ENCODE measurements around the gene CATSPER3. TPM values are rescaled to one million over a fixed set of nuclear protein-coding genes. Genes with fewer than 3 reads are reported as not detected.

Gene CATSPER3
- total and polyA plus RNA-seq, 2 donors from 2014 or later = 1.4 TPM

DNA sequence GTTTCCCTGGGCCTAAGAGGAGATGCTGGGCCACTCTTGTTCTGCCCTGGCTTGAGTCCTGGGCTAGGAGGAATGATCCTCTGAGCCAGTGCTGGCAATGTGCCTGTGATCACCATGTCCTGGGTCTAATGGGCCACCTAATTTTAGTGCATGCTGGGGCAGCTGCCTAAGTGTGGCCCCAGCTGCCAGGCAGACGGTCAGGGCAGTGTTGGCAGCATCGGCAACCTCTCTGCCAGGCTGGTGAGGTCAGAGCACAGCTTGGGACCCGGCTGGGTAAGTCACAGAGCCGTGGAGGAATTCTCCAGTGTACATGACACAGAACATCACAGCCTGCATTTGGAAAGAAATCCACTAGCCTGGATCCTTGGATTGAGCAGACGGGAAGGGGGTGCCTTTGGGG lies 87.7 kb downstream of the CATSPER3 start:
- peaks cover 22% of the 10 kb centered on the region for H3K27me3 ChIP-seq (ENCODE audit: control insufficient read depth, insufficient read depth, low read length)
- H3K4me3 ChIP-seq (ENCODE audit: low read length in 3 of 3) = no peak overlapping the region
- DNase-seq = peak in 1 of 5 donors; percentile 24
- no peaks in the 10 kb centered on the region for H3K9me3 ChIP-seq (ENCODE audit: control insufficient read depth in 2 of 3, insufficient read depth in 1 of 3, low read length in 3 of 3)
- H3K36me3 ChIP-seq (ENCODE audit: control insufficient read depth in 2 of 3, insufficient read depth in 3 of 3, low read length in 3 of 3) = no peaks in the 10 kb centered on the region
- FAIRE-seq = no peak
- H3K27ac ChIP-seq (ENCODE audit: low read depth in 2 of 2, low read length in 2 of 2) = no peak overlapping the region
- no peak overlapping the region for H3K9ac ChIP-seq (ENCODE audit: low read length in 3 of 3)
- intact Hi-C loops (cut with DNase I) = no loop called here
- no peaks in the 10 kb centered on the region for H3K4me1 ChIP-seq (ENCODE audit: control insufficient read depth in 2 of 3, insufficient read depth in 2 of 3, low read depth in 1 of 3, low read length in 3 of 3)
- TF ChIP-seq, protein P1, sequence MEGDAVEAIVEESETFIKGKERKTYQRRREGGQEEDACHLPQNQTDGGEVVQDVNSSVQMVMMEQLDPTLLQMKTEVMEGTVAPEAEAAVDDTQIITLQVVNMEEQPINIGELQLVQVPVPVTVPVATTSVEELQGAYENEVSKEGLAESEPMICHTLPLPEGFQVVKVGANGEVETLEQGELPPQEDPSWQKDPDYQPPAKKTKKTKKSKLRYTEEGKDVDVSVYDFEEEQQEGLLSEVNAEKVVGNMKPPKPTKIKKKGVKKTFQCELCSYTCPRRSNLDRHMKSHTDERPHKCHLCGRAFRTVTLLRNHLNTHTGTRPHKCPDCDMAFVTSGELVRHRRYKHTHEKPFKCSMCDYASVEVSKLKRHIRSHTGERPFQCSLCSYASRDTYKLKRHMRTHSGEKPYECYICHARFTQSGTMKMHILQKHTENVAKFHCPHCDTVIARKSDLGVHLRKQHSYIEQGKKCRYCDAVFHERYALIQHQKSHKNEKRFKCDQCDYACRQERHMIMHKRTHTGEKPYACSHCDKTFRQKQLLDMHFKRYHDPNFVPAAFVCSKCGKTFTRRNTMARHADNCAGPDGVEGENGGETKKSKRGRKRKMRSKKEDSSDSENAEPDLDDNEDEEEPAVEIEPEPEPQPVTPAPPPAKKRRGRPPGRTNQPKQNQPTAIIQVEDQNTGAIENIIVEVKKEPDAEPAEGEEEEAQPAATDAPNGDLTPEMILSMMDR (IDR thresholded peaks at IDR 0.05; ENCODE audit: borderline replicate concordance, extremely low read depth, insufficient read depth) = no peak

DNA sequence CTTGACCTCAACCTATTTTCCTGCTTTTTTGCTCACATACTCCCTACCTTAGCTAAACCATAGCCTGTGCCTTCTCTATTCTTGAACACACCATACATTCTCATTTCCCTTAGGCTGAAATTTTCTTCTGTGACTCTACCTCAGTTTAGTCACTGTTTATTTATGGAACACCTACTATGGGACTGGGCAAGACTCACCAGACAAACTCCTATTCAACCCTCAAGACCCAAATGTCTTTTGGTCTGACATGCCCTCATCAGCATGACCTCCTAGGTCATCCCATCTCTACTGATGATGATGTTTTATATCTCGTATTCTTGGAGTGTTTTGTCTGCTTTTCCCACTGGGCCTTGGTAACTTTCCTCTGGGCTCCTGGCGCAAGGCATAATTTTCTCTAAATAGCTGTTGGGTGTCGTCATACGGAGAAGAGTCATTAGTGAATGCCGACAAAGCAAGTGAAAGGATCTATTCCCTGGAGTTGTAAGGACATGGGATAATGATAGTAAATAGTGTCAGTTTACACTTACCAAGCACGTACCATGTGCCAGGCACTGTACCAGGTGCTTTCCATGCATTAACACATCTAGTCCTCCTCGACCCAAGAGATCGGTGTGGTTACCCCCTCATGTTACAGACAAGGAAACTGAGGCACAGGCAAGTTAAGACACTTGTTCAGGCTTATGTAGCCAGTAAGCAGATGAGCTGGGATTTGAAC lies 88.8 kb downstream of the CATSPER3 start:
- H3K9ac ChIP-seq (ENCODE audit: low read length in 3 of 3) = no peak overlapping the region
- H3K4me1 ChIP-seq (ENCODE audit: control insufficient read depth in 2 of 3, insufficient read depth in 2 of 3, low read depth in 1 of 3, low read length in 3 of 3) = no peaks in the 10 kb centered on the region
- H3K4me3 ChIP-seq (ENCODE audit: low read length in 3 of 3) = no peak overlapping the region
- H3K9me3 ChIP-seq (ENCODE audit: control insufficient read depth in 2 of 3, insufficient read depth in 1 of 3, low read length in 3 of 3) = no peaks in the 10 kb centered on the region
- intact Hi-C loops (cut with DNase I) = no loop called here
- DNase-seq (no peak), FAIRE-seq (no peak)
- TF ChIP-seq, protein P1 (IDR thresholded peaks at IDR 0.05; ENCODE audit: borderline replicate concordance, extremely low read depth, insufficient read depth) = no peak
- H3K27me3 ChIP-seq (ENCODE audit: control insufficient read depth, insufficient read depth, low read length) = peaks cover 12% of the 10 kb centered on the region
- no peak overlapping the region for H3K27ac ChIP-seq (ENCODE audit: low read depth in 2 of 2, low read length in 2 of 2)
- H3K36me3 ChIP-seq (ENCODE audit: control insufficient read depth in 2 of 3, insufficient read depth in 3 of 3, low read length in 3 of 3) = no peaks in the 10 kb centered on the region

DNA sequence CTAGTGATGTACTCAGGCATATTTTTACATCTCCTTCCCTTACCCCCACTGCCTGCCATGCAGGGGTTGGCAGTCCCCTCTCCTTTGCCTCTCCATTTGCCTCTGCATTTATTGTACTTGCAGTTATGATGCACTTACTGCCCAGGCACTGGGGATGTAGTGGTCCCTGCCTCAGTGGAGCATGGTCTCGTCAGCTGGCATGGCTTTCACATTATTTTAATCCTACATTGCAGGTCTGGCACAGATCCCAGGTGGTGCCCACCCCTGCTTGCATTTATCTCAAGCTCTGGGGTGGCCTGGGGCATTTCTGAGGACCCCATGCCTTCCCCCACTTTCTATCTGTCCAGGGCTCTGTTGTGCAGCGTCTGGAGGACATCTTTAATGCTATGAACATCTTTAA lies 89.5 kb downstream of the CATSPER3 start:
- Histone ChIP-seq H3K36me3 (ENCODE audit: control insufficient read depth in 2 of 3, insufficient read depth in 3 of 3, low read length in 3 of 3) (no peaks in the 10 kb centered on the region), H3K9ac (ENCODE audit: low read length in 3 of 3) (no peak overlapping the region), H3K27me3 (ENCODE audit: control insufficient read depth, insufficient read depth, low read length) (peaks cover 4% of the 10 kb centered on the region), H3K4me1 (ENCODE audit: control insufficient read depth in 2 of 3, insufficient read depth in 2 of 3, low read depth in 1 of 3, low read length in 3 of 3) (no peaks in the 10 kb centered on the region), H3K9me3 (ENCODE audit: control insufficient read depth in 2 of 3, insufficient read depth in 1 of 3, low read length in 3 of 3) (no peaks in the 10 kb centered on the region), H3K27ac (ENCODE audit: low read depth in 2 of 2, low read length in 2 of 2) (no peak overlapping the region), H3K4me3 (ENCODE audit: low read length in 3 of 3) (no peak overlapping the region)
- TF ChIP-seq, protein P1 (IDR thresholded peaks at IDR 0.05; ENCODE audit: borderline replicate concordance, extremely low read depth, insufficient read depth) = no peak
- intact Hi-C loops (cut with DNase I) = no loop called here
- DNase-seq (peak in 1 of 5 donors; percentile 10), FAIRE-seq (no peak)
